ENCODE measurements around the gene ELK3. TPM values are rescaled to one million over a fixed set of nuclear protein-coding genes. Genes with fewer than 3 reads are reported as not detected.

ELK3 gene
- total and polyA plus RNA-seq, 2 of the 8 experiments (the other 6 are each of a cell fraction or from before 2014, with no cell fraction given): 3.5 to 14.3 TPM

- TF ChIP-seq, protein P1, sequence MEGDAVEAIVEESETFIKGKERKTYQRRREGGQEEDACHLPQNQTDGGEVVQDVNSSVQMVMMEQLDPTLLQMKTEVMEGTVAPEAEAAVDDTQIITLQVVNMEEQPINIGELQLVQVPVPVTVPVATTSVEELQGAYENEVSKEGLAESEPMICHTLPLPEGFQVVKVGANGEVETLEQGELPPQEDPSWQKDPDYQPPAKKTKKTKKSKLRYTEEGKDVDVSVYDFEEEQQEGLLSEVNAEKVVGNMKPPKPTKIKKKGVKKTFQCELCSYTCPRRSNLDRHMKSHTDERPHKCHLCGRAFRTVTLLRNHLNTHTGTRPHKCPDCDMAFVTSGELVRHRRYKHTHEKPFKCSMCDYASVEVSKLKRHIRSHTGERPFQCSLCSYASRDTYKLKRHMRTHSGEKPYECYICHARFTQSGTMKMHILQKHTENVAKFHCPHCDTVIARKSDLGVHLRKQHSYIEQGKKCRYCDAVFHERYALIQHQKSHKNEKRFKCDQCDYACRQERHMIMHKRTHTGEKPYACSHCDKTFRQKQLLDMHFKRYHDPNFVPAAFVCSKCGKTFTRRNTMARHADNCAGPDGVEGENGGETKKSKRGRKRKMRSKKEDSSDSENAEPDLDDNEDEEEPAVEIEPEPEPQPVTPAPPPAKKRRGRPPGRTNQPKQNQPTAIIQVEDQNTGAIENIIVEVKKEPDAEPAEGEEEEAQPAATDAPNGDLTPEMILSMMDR (IDR thresholded peaks at IDR 0.05; ENCODE audit: control extremely low read depth in 1 of 3, insufficient read depth in 1 of 3, low read depth in 1 of 3, low read length in 3 of 3): no peak
- TF ChIP-seq RNF2 (IDR thresholded peaks at IDR 0.05; ENCODE audit: borderline replicate concordance, low read depth, low read length, missing control alignments, poor library complexity, severe bottlenecking) (peak; percentile 39), BRCA1 (IDR thresholded peaks at IDR 0.05; ENCODE audit: low read depth, low read length) (no peak), ZNF274 (IDR thresholded peaks at IDR 0.05; ENCODE audit: borderline replicate concordance, extremely low read depth, low read length) (no peak), POU5F1 (IDR thresholded peaks at IDR 0.05; ENCODE audit: low read depth, low read length) (no peak), SIX5 (IDR thresholded peaks at IDR 0.05; ENCODE audit: low read depth, low read length) (no peak), SP2 (IDR thresholded peaks at IDR 0.05; ENCODE audit: low read length) (no peak), SAP30 (IDR thresholded peaks at IDR 0.05; ENCODE audit: insufficient read depth, insufficient replicate concordance, low read length) (no peak), JUND (IDR thresholded peaks at IDR 0.05; ENCODE audit: low read length) (no peak), SP1 (IDR thresholded peaks at IDR 0.05; ENCODE audit: low read depth, low read length) (no peak), TBP (IDR thresholded peaks at IDR 0.05; ENCODE audit: low read depth, low read length) (no peak), JUN (IDR thresholded peaks at IDR 0.05; ENCODE audit: low read depth, low read length) (no peak), SIRT6 (IDR thresholded peaks at IDR 0.05; ENCODE audit: low read length) (no peak), RXRA (IDR thresholded peaks at IDR 0.05; ENCODE audit: insufficient read depth, low read depth, low read length) (no peak), PHF8 (conservative IDR thresholded peaks at IDR 0.05; ENCODE audit: low read depth, low read length) (0 out of 2 replicates have a peak, but pooled peaks have one; percentile 18), POLR2A (IDR thresholded peaks at IDR 0.05; ENCODE audit: control extremely low read depth in 1 of 2, low read depth in 2 of 2, low read length in 2 of 2) (no peak), ASH2L (IDR thresholded peaks at IDR 0.05; ENCODE audit: low read length) (peak; percentile 43), CBX5 (IDR thresholded peaks at IDR 0.05; ENCODE audit: low read depth, low read length) (no peak), YY1 (IDR thresholded peaks at IDR 0.05; ENCODE audit: low read depth, low read length) (no peak), KDM5A (IDR thresholded peaks at IDR 0.05; ENCODE audit: low read length) (no peak)
- TF ChIP-seq, protein P2, sequence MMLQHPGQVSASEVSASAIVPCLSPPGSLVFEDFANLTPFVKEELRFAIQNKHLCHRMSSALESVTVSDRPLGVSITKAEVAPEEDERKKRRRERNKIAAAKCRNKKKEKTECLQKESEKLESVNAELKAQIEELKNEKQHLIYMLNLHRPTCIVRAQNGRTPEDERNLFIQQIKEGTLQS (IDR thresholded peaks at IDR 0.05; ENCODE audit: insufficient read depth, low read depth, low read length): no peak
Measured at GRCh38 chr12:96194971-96195844, 1.0 kb downstream of the ELK3 start (continued).
